NB4 (cell line): ENCODE results near the gene FADD.

Experiments used
- CTCF ChIP-seq: IDR thresholded peaks from one replicate; pipeline ENCODE4 v1.5.1; 2012; ENCODE audit warnings: low read depth, low read length
- MYC ChIP-seq: IDR thresholded peaks from 2 replicates; pipeline ENCODE4 v1.6.1; 2011; ENCODE audit warnings: low read depth, low read length
- POLR2A ChIP-seq: IDR thresholded peaks from 2 replicates; pipeline ENCODE4 v1.6.1; 2011; ENCODE audit warnings: mild to moderate bottlenecking; ENCODE audit not compliant: insufficient read length; ENCODE audit errors: extremely low read depth

GRCh38 chr11:70183483-70184176, 19.5 kb upstream of the FADD start:
- TF ChIP-seq CTCF (no peak), POLR2A (no peak), MYC (no peak)
